ENCODE data around the gene LRRC75A. TPM values are rescaled to one million over a fixed set of nuclear protein-coding genes. Genes with fewer than 3 reads are reported as not detected.

Gene LRRC75A
- total and polyA plus RNA-seq, 2 of the 13 experiments (the other 11 are each of a cell fraction or from before 2014, with no cell fraction given) = 0.03 TPM; not detected in 1

GRCh38 chr17:16516594-16517051 is 24.6 kb upstream of the LRRC75A start:
- H3K79me2 ChIP-seq (ENCODE audit: insufficient read depth, low read length) = no peaks in the 10 kb centered on the region
- ChIA-PET CTCF (ENCODE audit: low intra/inter-chr PET ratio, low total read pairs) (no interaction called here), POLR2A (no interaction called here)
- no peaks in the 10 kb centered on the region for H3K9me3 ChIP-seq (ENCODE audit: low read length)
- peaks cover 0 to 36% of the 10 kb centered on the region in 2 experiments; a peak in 3 of 5 replicates for H3K27me3 ChIP-seq (ENCODE audit: control insufficient read depth in 1 of 2, insufficient read depth in 2 of 2, low read length in 2 of 2)
- 43% methylated on average over 16 of the region's 16 CpGs for WGBS (ENCODE audit: low lambda C conversion rate)
- no peaks in the 10 kb centered on the region for H4K20me1 ChIP-seq (ENCODE audit: insufficient read depth, low read length)
- ATAC-seq = no peak
- no peak overlapping the region for H3K9ac ChIP-seq (ENCODE audit: insufficient read depth, low read depth, low read length)
- no peak overlapping the region for H3K4me2 ChIP-seq (ENCODE audit: low read depth, low read length)
- in situ Hi-C loops (cut with HindIII; ENCODE audit: extremely low pct_ligation_motif_present, low pct_unique_long_range_greater_than_20kb) (no loop called here), intact Hi-C loops (cut with micrococcal nuclease; ENCODE audit: unreplicated experiment) (no loop called here)
- no peak for FAIRE-seq
- BruUV-seq (replicated peaks) = no TSS peak
- H2AFZ ChIP-seq (ENCODE audit: low read length) = no peak overlapping the region
- H3K36me3 ChIP-seq (replicated peaks in 1 of 2; ENCODE audit: control insufficient read depth in 1 of 2, insufficient read depth in 2 of 2, low read length in 2 of 2) = no peaks in the 10 kb centered on the region
- no peak for TF ChIP-seq PITX1 (CRISPR knock-in tag; IDR thresholded peaks at IDR 0.05)
- TF ChIP-seq ZBTB1 (CRISPR knock-in tag; IDR thresholded peaks at IDR 0.05; ENCODE audit: borderline replicate concordance) = no peak
- no peak for TF ChIP-seq ZNF777 (CRISPR knock-in tag; IDR thresholded peaks at IDR 0.05)
- no peak for TF ChIP-seq ZNF678 (CRISPR knock-in tag; IDR thresholded peaks at IDR 0.05)
- no peak for TF ChIP-seq ELF3 (CRISPR knock-in tag; IDR thresholded peaks at IDR 0.05)
- no peak for TF ChIP-seq BRCA1 (CRISPR knock-in tag; IDR thresholded peaks at IDR 0.05)
- TF ChIP-seq CEBPG (CRISPR knock-in tag; IDR thresholded peaks at IDR 0.05) = no peak
- no peak for TF ChIP-seq EED (CRISPR knock-in tag; IDR thresholded peaks at IDR 0.05)
- TF ChIP-seq ZNF644 (CRISPR knock-in tag; IDR thresholded peaks at IDR 0.05; ENCODE audit: low read depth) = no peak
- no peak for TF ChIP-seq BRD4 (CRISPR knock-in tag; IDR thresholded peaks at IDR 0.05)
- no peak overlapping the region for H3K27ac ChIP-seq (ENCODE audit: extremely low read length, insufficient read depth, low read length)
- peaks cover 22% of the 10 kb centered on the region for H3K4me1 ChIP-seq (ENCODE audit: insufficient read depth, low read length)
- DNase-seq (ENCODE audit: low spot score) = no peak
- H3K4me3 ChIP-seq (replicated peaks in 1 of 3; ENCODE audit: insufficient read depth in 1 of 3, low read depth in 2 of 3, low read length in 3 of 3) = no peak overlapping the region

- TF ChIP-seq CSRNP1 (CRISPR knock-in tag; IDR thresholded peaks at IDR 0.05) (no peak), ZBTB3 (CRISPR knock-in tag; IDR thresholded peaks at IDR 0.05; ENCODE audit: borderline replicate concordance, low read depth) (no peak), AGO1 (IDR thresholded peaks at IDR 0.05; ENCODE audit: low read depth, low read length, poor library complexity, severe bottlenecking) (no peak)
- no peaks in the 10 kb centered on the region for H4K20me1 ChIP-seq (ENCODE audit: insufficient read depth, low read length)
- ATAC-seq = no peak
- no peak overlapping the region for H3K4me2 ChIP-seq (ENCODE audit: low read depth, low read length)
- H3K4me3 ChIP-seq (replicated peaks in 1 of 3; ENCODE audit: insufficient read depth in 1 of 3, low read depth in 2 of 3, low read length in 3 of 3) = no peak overlapping the region
- in situ Hi-C loops (cut with HindIII; ENCODE audit: extremely low pct_ligation_motif_present, low pct_unique_long_range_greater_than_20kb) (no loop called here), intact Hi-C loops (cut with micrococcal nuclease; ENCODE audit: unreplicated experiment) (no loop called here)
- no peak for DNase-seq (ENCODE audit: low spot score)
- H3K9ac ChIP-seq (ENCODE audit: insufficient read depth, low read depth, low read length) = no peak overlapping the region
- POLR2A ChIA-PET = no interaction called here
- 22% methylated on average over 4 of the region's 4 CpGs for WGBS (ENCODE audit: low lambda C conversion rate)
- no peaks in the 10 kb centered on the region for H3K79me2 ChIP-seq (ENCODE audit: insufficient read depth, low read length)
- H3K9me3 ChIP-seq (ENCODE audit: low read length) = no peaks in the 10 kb centered on the region
- H3K4me1 ChIP-seq (ENCODE audit: insufficient read depth, low read length) = peaks cover 15% of the 10 kb centered on the region
- no TSS peak for BruUV-seq (replicated peaks)
- H3K36me3 ChIP-seq (replicated peaks in 1 of 2; ENCODE audit: control insufficient read depth in 1 of 2, insufficient read depth in 2 of 2, low read length in 2 of 2) = no peaks in the 10 kb centered on the region
- H2AFZ ChIP-seq (ENCODE audit: low read length) = no peak overlapping the region
- CTCF ChIA-PET (ENCODE audit: low intra/inter-chr PET ratio, low total read pairs) = no interaction called here
- FAIRE-seq = no peak
- H3K27me3 ChIP-seq (ENCODE audit: control insufficient read depth in 1 of 2, insufficient read depth in 2 of 2, low read length in 2 of 2) = peaks cover 0 to 36% of the 10 kb centered on the region in 2 experiments; a peak in 3 of 5 replicates
- no peak overlapping the region for H3K27ac ChIP-seq (ENCODE audit: extremely low read length, insufficient read depth, low read length)
Observed at GRCh38 chr17:16515933-16516332, 23.9 kb upstream of the LRRC75A start.
